HG02973 (cell line): Measurements from ENCODE around the gene WFS1.

Source experiments
- ATAC-seq: cut with Tn5 transposase; IDR thresholded peaks from one replicate; pipeline ENCODE4 v1.9.1; 2021; ENCODE audit warnings: moderate library complexity; ENCODE audit not compliant: unreplicated experiment

Gene WFS1

GRCh38 chr4:6352031-6352692, 82.5 kb downstream of the WFS1 start:
- no peak for ATAC-seq
